Right lobe of liver (tissue), 4 donors: Measurements from ENCODE around the gene CLASRP.

ENCODE experiments used
- POLR2A ChIP-seq: fragments of 450-650 bp; IDR thresholded peaks from one replicate; pipeline ENCODE4 v1.6.1; 2017; ENCODE audit warnings: antibody characterized with exemption, mild to moderate bottlenecking
- TF ChIP-seq, protein P1 (sequence below), 4 donors: fragments of 200-600 bp in 3 of 4; fragments of 450-650 bp in 1 of 4; IDR thresholded peaks; one replicate each; pipeline versions ENCODE4 v1.5.1 to v1.8.0; 2016 to 2022; ENCODE audit warnings: antibody characterized with exemption in 4 of 4, mild to moderate bottlenecking in 2 of 4
- donor health status: DM: no; HTN: no; CAD: no.
- donor health status: DM: no; HTN: no; CAD: no.
- donor health status: DM: no; HTN: yes; CAD: no.

DNA sequence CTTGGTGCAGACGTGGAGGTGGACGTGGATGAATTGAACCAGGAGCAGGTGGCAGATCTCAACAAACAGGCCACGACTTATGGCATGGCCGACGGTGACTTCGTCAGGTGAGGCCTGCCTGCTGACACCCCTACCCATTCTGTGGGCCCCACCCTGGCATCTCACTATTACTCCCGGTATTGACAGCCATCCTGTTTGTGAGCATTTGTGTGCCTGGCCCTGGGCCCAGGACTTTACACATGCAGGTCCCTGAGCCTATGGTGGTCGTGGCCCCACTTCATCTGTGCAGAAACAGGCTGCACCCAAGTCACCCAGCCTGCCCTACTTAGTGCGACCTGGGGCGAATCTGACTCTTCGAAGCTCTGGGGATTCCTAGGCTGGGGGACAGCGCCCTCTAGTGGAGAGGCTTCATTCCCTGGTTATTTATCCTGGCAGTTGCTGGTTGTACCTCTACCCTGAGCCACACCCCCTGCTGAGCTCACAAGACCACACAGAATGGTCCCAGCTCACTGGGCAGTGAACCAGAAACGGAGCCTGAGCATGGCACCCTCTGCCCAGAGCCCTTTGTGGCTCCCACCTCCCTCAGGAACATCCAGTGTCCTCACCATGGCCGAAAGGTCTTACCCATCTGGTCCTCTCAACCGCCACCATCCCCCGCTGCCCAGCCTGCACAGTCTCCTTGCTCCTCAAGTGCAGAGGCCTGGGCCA, 20.6 kb downstream of the CLASRP start:
- TF ChIP-seq, protein P1, sequence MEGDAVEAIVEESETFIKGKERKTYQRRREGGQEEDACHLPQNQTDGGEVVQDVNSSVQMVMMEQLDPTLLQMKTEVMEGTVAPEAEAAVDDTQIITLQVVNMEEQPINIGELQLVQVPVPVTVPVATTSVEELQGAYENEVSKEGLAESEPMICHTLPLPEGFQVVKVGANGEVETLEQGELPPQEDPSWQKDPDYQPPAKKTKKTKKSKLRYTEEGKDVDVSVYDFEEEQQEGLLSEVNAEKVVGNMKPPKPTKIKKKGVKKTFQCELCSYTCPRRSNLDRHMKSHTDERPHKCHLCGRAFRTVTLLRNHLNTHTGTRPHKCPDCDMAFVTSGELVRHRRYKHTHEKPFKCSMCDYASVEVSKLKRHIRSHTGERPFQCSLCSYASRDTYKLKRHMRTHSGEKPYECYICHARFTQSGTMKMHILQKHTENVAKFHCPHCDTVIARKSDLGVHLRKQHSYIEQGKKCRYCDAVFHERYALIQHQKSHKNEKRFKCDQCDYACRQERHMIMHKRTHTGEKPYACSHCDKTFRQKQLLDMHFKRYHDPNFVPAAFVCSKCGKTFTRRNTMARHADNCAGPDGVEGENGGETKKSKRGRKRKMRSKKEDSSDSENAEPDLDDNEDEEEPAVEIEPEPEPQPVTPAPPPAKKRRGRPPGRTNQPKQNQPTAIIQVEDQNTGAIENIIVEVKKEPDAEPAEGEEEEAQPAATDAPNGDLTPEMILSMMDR (IDR thresholded peaks at IDR 0.05) = peak; percentile 86 to 93 (median 89)
- TF ChIP-seq POLR2A = no peak
